Mesothelial cell of epicardium (in vitro differentiated cells): ENCODE measurements around the gene TNFRSF19. TPM values are rescaled to one million over a fixed set of nuclear protein-coding genes. Genes with fewer than 3 reads are reported as not detected.

Experiments
- DNase-seq, 2 experiments: peaks; one replicate each; pipeline ENCODE4 v3.0.0; 2021; ENCODE audit warnings: low spot score in 2 of 2; ENCODE audit not compliant: unreplicated experiment in 2 of 2
- H3K27ac Mint-ChIP-seq: 2 replicates; pipeline ENCODE4 v1.8.0; 2021; ENCODE audit warnings: mixed read lengths
- H3K27me3 Mint-ChIP-seq: 2 replicates; pipeline ENCODE4 v1.8.0; 2021; ENCODE audit warnings: low read depth, mixed read lengths
- H3K36me3 Mint-ChIP-seq: 2 replicates; pipeline ENCODE4 v1.8.0; 2021; ENCODE audit warnings: mixed read lengths
- H3K4me1 Mint-ChIP-seq: 2 replicates; pipeline ENCODE4 v1.8.0; 2021; ENCODE audit warnings: mixed read lengths
- H3K4me3 Mint-ChIP-seq: 2 replicates; pipeline ENCODE4 v1.8.0; 2021; ENCODE audit warnings: mild to moderate bottlenecking, moderate library complexity, mixed read lengths
- H3K9me3 Mint-ChIP-seq: 2 replicates; pipeline ENCODE4 v1.8.0; 2021; ENCODE audit warnings: mixed read lengths
- total RNA-seq: library from RNA; stranded (reverse); gene quantifications from 3 replicates; pipeline ENCODE4 v1.2.1, GENCODE V29; 2021
- TF ChIP-seq, protein P1 (sequence below): fragments of 200-600 bp; sonication (generic); IDR thresholded peaks from one replicate; pipeline ENCODE4 v1.5.0; 2021; ENCODE audit warnings: antibody characterized with exemption; ENCODE audit not compliant: unreplicated experiment

Gene TNFRSF19
- total RNA-seq, 1 donor from 2014 or later, result 43.5 TPM

DNA sequence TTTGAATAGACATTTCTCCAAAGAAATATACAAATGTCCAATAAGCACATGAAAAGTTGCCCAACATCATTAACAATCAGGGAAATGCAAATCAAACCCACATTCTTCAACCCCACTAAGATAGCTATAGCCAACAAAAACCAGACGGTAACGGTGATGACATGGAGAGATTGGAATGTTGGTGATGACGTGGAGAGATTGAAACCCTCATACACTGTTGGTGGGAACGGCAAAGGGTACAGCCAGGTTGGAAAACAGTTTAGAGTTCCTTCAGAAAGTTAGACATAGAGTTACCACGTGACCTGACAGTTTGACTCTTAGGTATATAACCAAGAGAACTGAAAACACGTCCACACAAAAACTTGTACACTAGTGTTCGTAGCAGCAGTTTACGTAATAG lies 48.1 kb downstream of the TNFRSF19 start:
- H3K4me1 Mint-ChIP-seq, result peaks cover 27% of the 10 kb centered on the region
- H3K27ac Mint-ChIP-seq, result peak overlapping the region; percentile 91
- no peaks in the 10 kb centered on the region for H3K27me3 Mint-ChIP-seq
- TF ChIP-seq, protein P1, sequence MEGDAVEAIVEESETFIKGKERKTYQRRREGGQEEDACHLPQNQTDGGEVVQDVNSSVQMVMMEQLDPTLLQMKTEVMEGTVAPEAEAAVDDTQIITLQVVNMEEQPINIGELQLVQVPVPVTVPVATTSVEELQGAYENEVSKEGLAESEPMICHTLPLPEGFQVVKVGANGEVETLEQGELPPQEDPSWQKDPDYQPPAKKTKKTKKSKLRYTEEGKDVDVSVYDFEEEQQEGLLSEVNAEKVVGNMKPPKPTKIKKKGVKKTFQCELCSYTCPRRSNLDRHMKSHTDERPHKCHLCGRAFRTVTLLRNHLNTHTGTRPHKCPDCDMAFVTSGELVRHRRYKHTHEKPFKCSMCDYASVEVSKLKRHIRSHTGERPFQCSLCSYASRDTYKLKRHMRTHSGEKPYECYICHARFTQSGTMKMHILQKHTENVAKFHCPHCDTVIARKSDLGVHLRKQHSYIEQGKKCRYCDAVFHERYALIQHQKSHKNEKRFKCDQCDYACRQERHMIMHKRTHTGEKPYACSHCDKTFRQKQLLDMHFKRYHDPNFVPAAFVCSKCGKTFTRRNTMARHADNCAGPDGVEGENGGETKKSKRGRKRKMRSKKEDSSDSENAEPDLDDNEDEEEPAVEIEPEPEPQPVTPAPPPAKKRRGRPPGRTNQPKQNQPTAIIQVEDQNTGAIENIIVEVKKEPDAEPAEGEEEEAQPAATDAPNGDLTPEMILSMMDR, result no peak
- peaks cover 5% of the 10 kb centered on the region for H3K9me3 Mint-ChIP-seq
- no peak for DNase-seq
- H3K4me3 Mint-ChIP-seq, result no peak overlapping the region
- peaks cover 38% of the 10 kb centered on the region for H3K36me3 Mint-ChIP-seq

DNA sequence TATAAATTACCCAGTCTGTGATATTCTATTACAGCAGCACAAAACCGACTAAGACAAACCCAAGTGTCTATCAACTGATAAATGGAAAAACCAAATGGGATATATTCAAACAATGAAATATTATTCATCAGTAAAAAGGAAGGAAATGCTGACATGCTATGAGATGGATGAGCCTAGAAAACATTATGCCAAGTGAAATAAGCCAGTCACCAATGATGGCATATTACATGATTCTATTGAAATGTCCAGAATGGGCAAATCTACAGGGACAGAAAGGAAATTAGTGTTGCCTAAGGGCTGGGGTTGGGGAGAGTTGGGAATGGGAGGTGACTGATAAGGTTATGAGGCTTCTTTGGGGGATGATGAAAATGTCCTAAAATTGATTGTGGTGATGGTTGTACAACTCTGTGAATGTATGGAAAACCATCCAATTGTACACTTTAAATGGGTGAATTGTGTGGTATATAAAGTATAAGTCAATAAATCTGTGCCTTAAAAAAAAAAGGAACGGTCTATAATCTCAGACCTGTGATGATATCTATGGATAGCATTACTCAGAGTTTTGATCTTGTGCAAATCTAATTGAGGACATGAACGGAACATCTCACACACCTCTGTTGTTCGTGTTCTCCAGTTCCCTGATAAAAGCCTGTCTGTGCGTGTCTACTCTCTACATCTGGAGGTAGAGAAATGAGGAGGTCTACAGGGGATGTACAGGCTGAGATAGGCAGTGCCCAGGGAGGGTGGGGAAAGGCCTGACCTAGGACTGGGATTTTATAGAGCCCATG lies 49.0 kb downstream of the TNFRSF19 start:
- peak overlapping the region; percentile 32 for H3K27ac Mint-ChIP-seq
- DNase-seq, result no peak
- peaks cover 38% of the 10 kb centered on the region for H3K36me3 Mint-ChIP-seq
- no peaks in the 10 kb centered on the region for H3K27me3 Mint-ChIP-seq
- no peak overlapping the region for H3K4me3 Mint-ChIP-seq
- H3K4me1 Mint-ChIP-seq, result peaks cover 27% of the 10 kb centered on the region
- peaks cover 13% of the 10 kb centered on the region for H3K9me3 Mint-ChIP-seq
- TF ChIP-seq, protein P1, result no peak

DNA sequence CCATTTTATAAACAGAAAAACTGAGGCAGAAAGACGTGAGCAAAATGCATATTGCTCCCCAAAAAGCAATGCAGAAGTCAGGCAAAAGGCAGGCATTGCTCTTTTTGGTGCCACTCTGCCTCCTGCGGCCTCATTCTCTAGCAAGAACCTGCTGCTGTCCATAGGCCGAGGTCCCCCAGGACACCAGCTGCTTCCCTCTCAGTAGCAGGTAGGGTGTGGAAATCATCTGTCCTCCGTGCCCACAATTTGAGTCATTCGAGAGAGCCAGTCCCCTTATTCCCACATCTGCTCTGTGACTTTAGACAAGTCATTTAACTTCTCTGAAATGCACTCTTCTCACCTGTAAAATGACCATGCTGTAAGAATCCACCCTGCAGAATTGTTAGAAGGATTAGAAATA lies 50.0 kb downstream of the TNFRSF19 start:
- H3K27me3 Mint-ChIP-seq, result no peaks in the 10 kb centered on the region
- peaks cover 26% of the 10 kb centered on the region for H3K4me1 Mint-ChIP-seq
- TF ChIP-seq, protein P1, result no peak
- H3K9me3 Mint-ChIP-seq, result peaks cover 13% of the 10 kb centered on the region
- H3K36me3 Mint-ChIP-seq, result peaks cover 38% of the 10 kb centered on the region
- no peak for DNase-seq
- H3K4me3 Mint-ChIP-seq, result no peak overlapping the region
- H3K27ac Mint-ChIP-seq, result no peak overlapping the region

DNA sequence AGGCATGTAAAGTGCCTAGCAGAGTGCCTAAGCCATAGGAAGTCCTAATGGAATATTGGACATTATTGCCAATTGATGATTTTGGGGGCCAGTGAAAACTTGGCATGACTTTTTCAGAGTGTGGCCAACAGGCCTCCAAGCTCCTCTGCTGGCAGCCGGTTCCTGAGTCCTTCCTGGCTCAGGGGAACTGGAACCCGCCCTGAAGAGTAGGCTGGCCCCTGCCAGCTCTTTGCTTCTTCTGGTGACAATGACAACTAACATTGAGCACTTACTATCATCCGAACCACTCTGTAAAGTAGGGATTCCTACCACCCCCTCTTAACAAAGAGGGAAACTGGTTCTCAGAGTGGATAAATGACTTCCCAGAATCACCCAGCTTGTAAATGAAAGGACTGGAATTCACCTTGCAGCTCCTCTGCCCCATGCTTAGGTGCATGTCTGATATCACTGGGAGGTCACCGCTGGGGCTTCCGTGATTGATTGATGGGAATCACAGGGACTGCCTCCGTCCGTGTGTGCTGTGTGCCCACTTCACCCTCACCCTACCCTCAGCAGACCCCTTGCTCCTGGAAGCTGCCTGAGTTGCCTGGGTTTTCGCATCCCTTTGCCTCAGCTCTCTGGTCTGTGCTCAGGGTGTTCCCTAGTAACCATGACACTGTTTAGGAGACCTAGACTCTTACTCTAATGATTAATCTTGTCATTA lies 50.6 kb downstream of the TNFRSF19 start:
- Mint-ChIP-seq H3K9me3 (peaks cover 13% of the 10 kb centered on the region), H3K4me1 (peaks cover 23% of the 10 kb centered on the region), H3K36me3 (peaks cover 35% of the 10 kb centered on the region), H3K27ac (no peak overlapping the region), H3K4me3 (no peak overlapping the region), H3K27me3 (no peaks in the 10 kb centered on the region)
- TF ChIP-seq, protein P1, result no peak
- DNase-seq, result no peak

DNA sequence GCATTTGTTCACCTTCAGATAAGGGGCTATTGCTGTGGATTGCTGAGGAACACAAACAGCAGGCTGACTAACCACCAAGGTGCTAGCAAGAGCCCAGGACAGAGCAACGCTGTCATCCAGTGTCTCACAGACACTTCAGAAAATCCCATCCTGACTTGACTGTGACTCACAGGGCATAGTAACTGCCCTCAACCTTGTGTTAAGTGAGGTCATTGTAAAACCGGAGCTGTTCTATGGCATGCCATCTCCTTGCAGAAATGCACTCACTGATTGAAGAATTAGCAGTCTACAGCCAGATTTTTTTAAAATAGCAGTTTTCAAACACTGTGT lies 51.1 kb downstream of the TNFRSF19 start:
- peaks cover 25% of the 10 kb centered on the region for H3K4me1 Mint-ChIP-seq
- no peak overlapping the region for H3K4me3 Mint-ChIP-seq
- no peaks in the 10 kb centered on the region for H3K27me3 Mint-ChIP-seq
- TF ChIP-seq, protein P1, result no peak
- peaks cover 13% of the 10 kb centered on the region for H3K9me3 Mint-ChIP-seq
- DNase-seq, result no peak
- peaks cover 35% of the 10 kb centered on the region for H3K36me3 Mint-ChIP-seq
- no peak overlapping the region for H3K27ac Mint-ChIP-seq
